ENCODE results near the gene RFPL4A. TPM values are rescaled to one million over a fixed set of nuclear protein-coding genes. Genes with fewer than 3 reads are reported as not detected.

The RFPL4A gene
- total RNA-seq, 4 donors from 2014 or later, result not detected

GRCh38 chr19:55778331-55778730 lies 19.4 kb downstream of the RFPL4A start:
- TF ChIP-seq CTCF (IDR thresholded peaks at IDR 0.05; ENCODE audit: low read depth), result no peak

- no peak for TF ChIP-seq CTCF (IDR thresholded peaks at IDR 0.05; ENCODE audit: low read depth)
Measured at GRCh38 chr19:55781112-55781511, 22.2 kb downstream of the RFPL4A start.

- no peak for TF ChIP-seq CTCF (IDR thresholded peaks at IDR 0.05; ENCODE audit: low read depth)
Measured at GRCh38 chr19:55795021-55795420, 36.1 kb downstream of the RFPL4A start.

GRCh38 chr19:55801416-55801815 lies 42.5 kb downstream of the RFPL4A start:
- TF ChIP-seq CTCF (IDR thresholded peaks at IDR 0.05; ENCODE audit: low read depth), result no peak

GRCh38 chr19:55802281-55802680 lies 43.4 kb downstream of the RFPL4A start:
- no peak for TF ChIP-seq CTCF (IDR thresholded peaks at IDR 0.05; ENCODE audit: low read depth)

GRCh38 chr19:55809381-55810058 lies 50.6 kb downstream of the RFPL4A start:
- TF ChIP-seq CTCF (IDR thresholded peaks at IDR 0.05; ENCODE audit: low read depth), result no peak

- TF ChIP-seq CTCF (IDR thresholded peaks at IDR 0.05; ENCODE audit: low read depth), result no peak
Measured at GRCh38 chr19:55811340-55811739, 52.4 kb downstream of the RFPL4A start.

Measured in subcutaneous adipose tissue (tissue), 4 donors.